ENCODE results near the gene PASK.

PASK gene

GRCh38 chr2:241074901-241075540, 74.3 kb downstream of the PASK start:
- Histone ChIP-seq H3K4me3 (ENCODE audit: low read depth, low read length) (no peak overlapping the region), H3K9ac (ENCODE audit: low read depth, low read length) (no peak overlapping the region), H3K9me3 (ENCODE audit: control insufficient read depth, insufficient read depth, low read length) (no peaks in the 10 kb centered on the region), H3K36me3 (ENCODE audit: control insufficient read depth, insufficient read depth, low read length) (no peaks in the 10 kb centered on the region), H3K27me3 (ENCODE audit: control insufficient read depth, insufficient read depth, low read length) (no peaks in the 10 kb centered on the region), H3K27ac (ENCODE audit: low read depth, low read length) (no peak overlapping the region), H3K4me1 (ENCODE audit: control insufficient read depth, insufficient read depth, low read length) (no peaks in the 10 kb centered on the region)

DNA sequence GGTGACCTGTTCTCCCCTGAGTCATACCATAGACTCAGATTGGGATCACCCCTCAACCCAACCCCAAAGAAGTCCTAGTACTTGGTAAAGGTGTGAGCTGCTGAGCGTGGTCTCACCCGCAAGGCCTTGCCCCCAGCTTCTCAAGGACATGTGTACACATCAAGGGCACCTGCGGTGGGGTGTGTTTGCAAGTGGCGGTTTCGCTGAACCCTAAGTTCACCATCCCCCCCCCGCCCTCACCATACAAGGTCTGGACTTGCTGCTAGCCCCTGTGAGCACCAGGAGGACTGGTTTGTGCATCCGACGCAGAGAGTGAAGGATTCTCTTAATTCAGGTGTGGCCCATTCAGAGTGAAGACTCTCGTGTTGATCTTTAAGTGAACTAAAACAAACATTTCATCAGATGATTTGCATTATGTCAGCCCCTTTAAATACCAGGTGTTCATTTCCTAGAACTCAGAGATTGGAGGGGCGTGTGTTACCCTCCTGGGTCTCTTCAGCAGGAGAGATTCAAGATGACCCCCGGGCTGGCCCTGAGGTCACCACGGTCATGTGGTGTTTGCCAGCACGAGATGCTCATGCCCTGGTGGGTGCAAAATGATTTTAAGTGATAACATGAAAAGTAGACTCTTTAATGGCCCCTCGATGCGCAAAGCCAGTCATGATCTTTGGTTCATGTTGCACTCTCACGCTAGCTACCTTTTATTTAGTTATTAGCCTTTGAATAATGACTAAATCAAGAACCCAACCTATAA, 75.0 kb downstream of the PASK start:
- H3K27me3 ChIP-seq (ENCODE audit: control insufficient read depth, insufficient read depth, low read length) = no peaks in the 10 kb centered on the region
- H3K4me3 ChIP-seq (ENCODE audit: low read depth, low read length) = no peak overlapping the region
- H3K27ac ChIP-seq (ENCODE audit: low read depth, low read length) = no peak overlapping the region
- H3K9ac ChIP-seq (ENCODE audit: low read depth, low read length) = no peak overlapping the region
- H3K9me3 ChIP-seq (ENCODE audit: control insufficient read depth, insufficient read depth, low read length) = no peaks in the 10 kb centered on the region
- H3K36me3 ChIP-seq (ENCODE audit: control insufficient read depth, insufficient read depth, low read length) = no peaks in the 10 kb centered on the region
- no peaks in the 10 kb centered on the region for H3K4me1 ChIP-seq (ENCODE audit: control insufficient read depth, insufficient read depth, low read length)

GRCh38 chr2:241073166-241074064, 75.9 kb downstream of the PASK start:
- Histone ChIP-seq H3K9me3 (ENCODE audit: control insufficient read depth, insufficient read depth, low read length) (no peaks in the 10 kb centered on the region), H3K27ac (ENCODE audit: low read depth, low read length) (no peak overlapping the region), H3K9ac (ENCODE audit: low read depth, low read length) (no peak overlapping the region), H3K36me3 (ENCODE audit: control insufficient read depth, insufficient read depth, low read length) (no peaks in the 10 kb centered on the region), H3K4me3 (ENCODE audit: low read depth, low read length) (no peak overlapping the region), H3K27me3 (ENCODE audit: control insufficient read depth, insufficient read depth, low read length) (no peaks in the 10 kb centered on the region), H3K4me1 (ENCODE audit: control insufficient read depth, insufficient read depth, low read length) (no peaks in the 10 kb centered on the region)

- Histone ChIP-seq H3K27ac (ENCODE audit: low read depth, low read length) (no peak overlapping the region), H3K4me3 (ENCODE audit: low read depth, low read length) (no peak overlapping the region), H3K4me1 (ENCODE audit: control insufficient read depth, insufficient read depth, low read length) (no peaks in the 10 kb centered on the region), H3K9ac (ENCODE audit: low read depth, low read length) (no peak overlapping the region), H3K9me3 (ENCODE audit: control insufficient read depth, insufficient read depth, low read length) (no peaks in the 10 kb centered on the region), H3K36me3 (ENCODE audit: control insufficient read depth, insufficient read depth, low read length) (no peaks in the 10 kb centered on the region), H3K27me3 (ENCODE audit: control insufficient read depth, insufficient read depth, low read length) (no peaks in the 10 kb centered on the region)
These were observed 76.6 kb downstream of the PASK start for GRCh38 chr2:241072553-241073165.

- Histone ChIP-seq H3K4me1 (ENCODE audit: control insufficient read depth, insufficient read depth, low read length) (no peaks in the 10 kb centered on the region), H3K36me3 (ENCODE audit: control insufficient read depth, insufficient read depth, low read length) (no peaks in the 10 kb centered on the region), H3K9me3 (ENCODE audit: control insufficient read depth, insufficient read depth, low read length) (no peaks in the 10 kb centered on the region), H3K9ac (ENCODE audit: low read depth, low read length) (no peak overlapping the region), H3K4me3 (ENCODE audit: low read depth, low read length) (no peak overlapping the region), H3K27ac (ENCODE audit: low read depth, low read length) (no peak overlapping the region), H3K27me3 (ENCODE audit: control insufficient read depth, insufficient read depth, low read length) (no peaks in the 10 kb centered on the region)
These were observed 77.1 kb downstream of the PASK start for GRCh38 chr2:241072151-241072550.

DNA sequence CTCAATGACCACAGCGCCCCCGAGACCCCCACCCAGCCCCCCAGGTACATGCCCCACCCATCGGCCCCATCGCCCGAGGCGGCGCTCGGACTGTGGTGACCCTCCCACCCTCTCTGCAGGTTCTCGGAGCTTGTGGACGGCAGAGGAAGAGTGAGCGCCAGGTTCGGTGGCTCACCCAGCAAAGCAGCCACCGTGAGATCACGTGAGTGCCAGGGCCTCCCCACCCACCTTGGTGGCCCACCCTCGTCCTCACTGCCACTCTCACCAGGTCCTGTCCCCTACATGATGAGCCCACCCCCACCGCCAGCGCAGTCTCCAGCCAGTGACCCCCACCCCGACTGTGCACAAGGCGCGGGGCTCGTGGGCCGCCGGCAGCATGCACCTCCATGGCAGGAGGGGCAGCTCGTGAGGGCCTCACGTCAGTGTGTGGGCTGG, 77.6 kb downstream of the PASK start:
- Histone ChIP-seq H3K9me3 (ENCODE audit: control insufficient read depth, insufficient read depth, low read length) (no peaks in the 10 kb centered on the region), H3K36me3 (ENCODE audit: control insufficient read depth, insufficient read depth, low read length) (no peaks in the 10 kb centered on the region), H3K27ac (ENCODE audit: low read depth, low read length) (no peak overlapping the region), H3K9ac (ENCODE audit: low read depth, low read length) (no peak overlapping the region), H3K4me3 (ENCODE audit: low read depth, low read length) (no peak overlapping the region), H3K27me3 (ENCODE audit: control insufficient read depth, insufficient read depth, low read length) (no peaks in the 10 kb centered on the region), H3K4me1 (ENCODE audit: control insufficient read depth, insufficient read depth, low read length) (no peaks in the 10 kb centered on the region)

- H3K27ac ChIP-seq (ENCODE audit: low read depth, low read length) = no peak overlapping the region
- no peaks in the 10 kb centered on the region for H3K9me3 ChIP-seq (ENCODE audit: control insufficient read depth, insufficient read depth, low read length)
- H3K36me3 ChIP-seq (ENCODE audit: control insufficient read depth, insufficient read depth, low read length) = no peaks in the 10 kb centered on the region
- H3K4me1 ChIP-seq (ENCODE audit: control insufficient read depth, insufficient read depth, low read length) = no peaks in the 10 kb centered on the region
- no peaks in the 10 kb centered on the region for H3K27me3 ChIP-seq (ENCODE audit: control insufficient read depth, insufficient read depth, low read length)
- H3K9ac ChIP-seq (ENCODE audit: low read depth, low read length) = no peak overlapping the region
- H3K4me3 ChIP-seq (ENCODE audit: low read depth, low read length) = no peak overlapping the region
These were observed 78.2 kb downstream of the PASK start for GRCh38 chr2:241070811-241071676.

GRCh38 chr2:241070361-241070760, 78.9 kb downstream of the PASK start:
- Histone ChIP-seq H3K4me3 (ENCODE audit: low read depth, low read length) (no peak overlapping the region), H3K27ac (ENCODE audit: low read depth, low read length) (no peak overlapping the region), H3K27me3 (ENCODE audit: control insufficient read depth, insufficient read depth, low read length) (no peaks in the 10 kb centered on the region), H3K36me3 (ENCODE audit: control insufficient read depth, insufficient read depth, low read length) (no peaks in the 10 kb centered on the region), H3K9me3 (ENCODE audit: control insufficient read depth, insufficient read depth, low read length) (no peaks in the 10 kb centered on the region), H3K4me1 (ENCODE audit: control insufficient read depth, insufficient read depth, low read length) (no peaks in the 10 kb centered on the region), H3K9ac (ENCODE audit: low read depth, low read length) (no peak overlapping the region)

GRCh38 chr2:241069821-241070281, 79.4 kb downstream of the PASK start:
- Histone ChIP-seq H3K9me3 (ENCODE audit: control insufficient read depth, insufficient read depth, low read length) (no peaks in the 10 kb centered on the region), H3K36me3 (ENCODE audit: control insufficient read depth, insufficient read depth, low read length) (no peaks in the 10 kb centered on the region), H3K4me3 (ENCODE audit: low read depth, low read length) (no peak overlapping the region), H3K27me3 (ENCODE audit: control insufficient read depth, insufficient read depth, low read length) (no peaks in the 10 kb centered on the region), H3K4me1 (ENCODE audit: control insufficient read depth, insufficient read depth, low read length) (no peaks in the 10 kb centered on the region), H3K9ac (ENCODE audit: low read depth, low read length) (no peak overlapping the region), H3K27ac (ENCODE audit: low read depth, low read length) (no peak overlapping the region)

Data from HUES48 (cell line).